ENCODE measurements around the gene GH1. TPM values are rescaled to one million over a fixed set of nuclear protein-coding genes. Genes with fewer than 3 reads are reported as not detected.
"Not testable (repeated sequence)": the region's sequence is repeated elsewhere in the genome, so short reads cannot be mapped to it uniquely, and the experiment has no call there.

The GH1 gene
- total RNA-seq, 1 donor from 2014 or later: not detected

GRCh38 chr17:63907161-63907778, 11.4 kb downstream of the GH1 start:
- not testable (repeated sequence) for H3K27me3 Mint-ChIP-seq (ENCODE audit: unreplicated experiment)
- peak; percentile 63 for TF ChIP-seq CTCF (IDR thresholded peaks at IDR 0.05; ENCODE audit: partially characterized antibody, unreplicated experiment)

GRCh38 chr17:63904796-63905195, 13.8 kb downstream of the GH1 start:
- H3K36me3 Mint-ChIP-seq (ENCODE audit: unreplicated experiment); H3K27me3 Mint-ChIP-seq (ENCODE audit: unreplicated experiment); H3K9me3 Mint-ChIP-seq (ENCODE audit: unreplicated experiment); DNase-seq; H3K4me3 Mint-ChIP-seq (ENCODE audit: unreplicated experiment); H3K27ac Mint-ChIP-seq (ENCODE audit: unreplicated experiment): not testable (repeated sequence)
- H3K4me1 Mint-ChIP-seq (ENCODE audit: low read depth, unreplicated experiment): peaks cover 44% of the 10 kb centered on the region

More at GRCh38 chr17:63907161-63907778, 11.4 kb downstream of the GH1 start:
- Mint-ChIP-seq H3K4me1 (ENCODE audit: low read depth, unreplicated experiment) (peaks cover 29% of the 10 kb centered on the region), H3K27ac (ENCODE audit: unreplicated experiment) (peak overlapping the region; percentile 72)
- not testable (repeated sequence) for H3K36me3 Mint-ChIP-seq (ENCODE audit: unreplicated experiment); H3K4me3 Mint-ChIP-seq (ENCODE audit: unreplicated experiment); H3K9me3 Mint-ChIP-seq (ENCODE audit: unreplicated experiment)
- DNase-seq: peak; percentile 51

GRCh38 chr17:63903787-63904201, 14.8 kb downstream of the GH1 start:
- not testable (repeated sequence) for H3K27me3 Mint-ChIP-seq (ENCODE audit: unreplicated experiment); H3K36me3 Mint-ChIP-seq (ENCODE audit: unreplicated experiment); H3K9me3 Mint-ChIP-seq (ENCODE audit: unreplicated experiment); H3K4me3 Mint-ChIP-seq (ENCODE audit: unreplicated experiment); DNase-seq
- peak overlapping the region; percentile 84 for H3K27ac Mint-ChIP-seq (ENCODE audit: unreplicated experiment)
- peaks cover 41% of the 10 kb centered on the region for H3K4me1 Mint-ChIP-seq (ENCODE audit: low read depth, unreplicated experiment)
- peak; percentile 40 for TF ChIP-seq CTCF (IDR thresholded peaks at IDR 0.05; ENCODE audit: partially characterized antibody, unreplicated experiment)

- H3K36me3 Mint-ChIP-seq (ENCODE audit: unreplicated experiment); H3K9me3 Mint-ChIP-seq (ENCODE audit: unreplicated experiment); H3K27me3 Mint-ChIP-seq (ENCODE audit: unreplicated experiment); DNase-seq: not testable (repeated sequence)
- Mint-ChIP-seq H3K27ac (ENCODE audit: unreplicated experiment) (peak overlapping the region; percentile 88), H3K4me1 (ENCODE audit: low read depth, unreplicated experiment) (peaks cover 35% of the 10 kb centered on the region), H3K4me3 (ENCODE audit: unreplicated experiment) (peak overlapping the region; percentile 27)
Measured at GRCh38 chr17:63901971-63902370, 16.7 kb downstream of the GH1 start.

GRCh38 chr17:63898899-63899798, 19.5 kb downstream of the GH1 start:
- H3K36me3 Mint-ChIP-seq (ENCODE audit: unreplicated experiment); H3K27ac Mint-ChIP-seq (ENCODE audit: unreplicated experiment); H3K27me3 Mint-ChIP-seq (ENCODE audit: unreplicated experiment); H3K4me3 Mint-ChIP-seq (ENCODE audit: unreplicated experiment); H3K9me3 Mint-ChIP-seq (ENCODE audit: unreplicated experiment); DNase-seq: not testable (repeated sequence)
- H3K4me1 Mint-ChIP-seq (ENCODE audit: low read depth, unreplicated experiment): peaks cover 29% of the 10 kb centered on the region

- H3K27me3 Mint-ChIP-seq (ENCODE audit: unreplicated experiment); H3K36me3 Mint-ChIP-seq (ENCODE audit: unreplicated experiment); H3K4me3 Mint-ChIP-seq (ENCODE audit: unreplicated experiment); H3K27ac Mint-ChIP-seq (ENCODE audit: unreplicated experiment); DNase-seq; H3K9me3 Mint-ChIP-seq (ENCODE audit: unreplicated experiment): not testable (repeated sequence)
- peaks cover 19% of the 10 kb centered on the region for H3K4me1 Mint-ChIP-seq (ENCODE audit: low read depth, unreplicated experiment)
Measured at GRCh38 chr17:63896524-63897354, 21.9 kb downstream of the GH1 start, which contains the start of gene CSH1. TSS of gene CSH1 (minus strand) at chr17:63896574. CDS start at chr17:63896511, 63 bp downstream.

- H3K9me3 Mint-ChIP-seq (ENCODE audit: unreplicated experiment); DNase-seq; H3K27ac Mint-ChIP-seq (ENCODE audit: unreplicated experiment): not testable (repeated sequence)
Measured at GRCh38 chr17:63894821-63895220, 23.8 kb downstream of the GH1 start.

GRCh38 chr17:63894021-63894420, 24.6 kb downstream of the GH1 start:
- not testable (repeated sequence) for H3K27ac Mint-ChIP-seq (ENCODE audit: unreplicated experiment)

More at GRCh38 chr17:63894821-63895220, 23.8 kb downstream of the GH1 start:
- not testable (repeated sequence) for H3K27me3 Mint-ChIP-seq (ENCODE audit: unreplicated experiment); H3K36me3 Mint-ChIP-seq (ENCODE audit: unreplicated experiment); H3K4me1 Mint-ChIP-seq (ENCODE audit: low read depth, unreplicated experiment); H3K4me3 Mint-ChIP-seq (ENCODE audit: unreplicated experiment)

GRCh38 chr17:63892316-63893037, 26.2 kb downstream of the GH1 start:
- H3K27ac Mint-ChIP-seq (ENCODE audit: unreplicated experiment); DNase-seq; H3K9me3 Mint-ChIP-seq (ENCODE audit: unreplicated experiment); H3K27me3 Mint-ChIP-seq (ENCODE audit: unreplicated experiment); H3K4me3 Mint-ChIP-seq (ENCODE audit: unreplicated experiment); H3K36me3 Mint-ChIP-seq (ENCODE audit: unreplicated experiment): not testable (repeated sequence)
- H3K4me1 Mint-ChIP-seq (ENCODE audit: low read depth, unreplicated experiment): peaks cover 18% of the 10 kb centered on the region

More at GRCh38 chr17:63894021-63894420, 24.6 kb downstream of the GH1 start:
- peaks cover 10% of the 10 kb centered on the region for H3K4me1 Mint-ChIP-seq (ENCODE audit: low read depth, unreplicated experiment)
- not testable (repeated sequence) for H3K36me3 Mint-ChIP-seq (ENCODE audit: unreplicated experiment); H3K4me3 Mint-ChIP-seq (ENCODE audit: unreplicated experiment); H3K27me3 Mint-ChIP-seq (ENCODE audit: unreplicated experiment); H3K9me3 Mint-ChIP-seq (ENCODE audit: unreplicated experiment); DNase-seq

All from glutamatergic neuron (in vitro differentiated cells).